Fibroblast of peridontal ligament (primary cell): Measurements from ENCODE around the gene CENPX.

ENCODE experiments used
- DNase-seq: peaks from one replicate; pipeline ENCODE4 v3.0.0-alpha.2; 2010; ENCODE audit errors: extremely low read depth

Gene CENPX

GRCh38 chr17:81980707-81981343 is 41.9 kb downstream of the CENPX start:
- DNase-seq, result no peak

DNA sequence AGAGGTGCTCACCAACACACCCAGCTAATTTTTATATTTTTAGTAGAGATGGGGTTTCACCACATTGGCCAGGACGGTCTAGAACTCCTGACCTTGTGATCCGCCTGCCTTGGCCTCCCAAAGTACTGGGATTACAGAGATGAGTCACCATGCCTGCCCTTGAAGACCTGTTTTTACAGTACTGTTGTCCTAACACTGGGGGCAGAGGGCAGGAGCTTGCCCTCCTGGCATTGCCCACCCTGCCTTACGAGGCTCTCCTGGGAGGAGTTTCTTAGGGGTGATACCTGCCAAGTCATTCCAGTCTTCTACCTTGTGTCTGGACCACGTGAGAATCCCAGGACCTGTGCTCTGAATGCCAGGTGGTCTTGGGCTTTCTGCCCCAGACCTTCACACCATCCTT is 42.6 kb downstream of the CENPX start:
- no peak for DNase-seq

DNA sequence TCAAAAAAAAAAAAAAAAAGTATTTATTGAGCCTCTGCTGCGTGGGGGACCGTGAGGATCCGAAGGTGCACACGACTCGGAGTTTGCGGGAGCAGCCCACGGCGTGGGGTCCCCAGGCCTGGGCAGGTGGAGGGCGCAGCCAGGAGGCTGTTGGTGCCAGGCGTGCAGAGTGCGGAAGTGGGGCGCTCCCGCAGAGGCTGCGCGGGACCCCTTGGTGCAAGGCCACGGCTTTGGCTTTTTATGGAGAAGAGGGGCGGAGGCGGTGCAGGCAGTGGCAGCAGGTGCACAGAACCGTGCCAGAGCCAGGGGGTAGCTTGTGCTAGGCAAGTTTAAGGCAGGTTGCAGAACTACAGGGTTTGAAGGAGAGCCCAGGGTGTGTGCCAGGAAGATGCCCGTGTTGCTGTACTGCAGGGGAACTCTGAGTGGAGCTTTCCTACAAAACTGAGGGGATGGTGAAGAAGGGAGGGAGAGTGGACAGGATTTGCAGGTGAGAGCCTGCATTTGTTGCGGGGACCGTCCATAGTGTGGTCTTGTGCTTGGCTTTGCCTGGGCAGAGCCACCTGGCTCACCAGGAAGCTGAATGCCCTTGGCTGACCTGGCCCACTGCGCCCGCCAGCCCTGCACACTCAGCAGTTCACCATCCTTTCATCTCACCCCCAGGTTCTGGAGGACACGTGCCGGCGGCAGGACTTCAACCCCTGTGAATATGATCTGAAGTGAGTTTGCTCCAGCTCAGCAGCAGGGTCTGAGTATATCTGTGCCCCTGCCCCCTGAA is 44.0 kb downstream of the CENPX start:
- no peak for DNase-seq

GRCh38 chr17:81977211-81977808 is 45.4 kb downstream of the CENPX start, which contains the start of gene ASPSCR1:
Gene ASPSCR1 (plus strand): TSS chr17:81977629. CDS start chr17:81977647, 18 bp downstream.
- DNase-seq, result peak; percentile 85

DNA sequence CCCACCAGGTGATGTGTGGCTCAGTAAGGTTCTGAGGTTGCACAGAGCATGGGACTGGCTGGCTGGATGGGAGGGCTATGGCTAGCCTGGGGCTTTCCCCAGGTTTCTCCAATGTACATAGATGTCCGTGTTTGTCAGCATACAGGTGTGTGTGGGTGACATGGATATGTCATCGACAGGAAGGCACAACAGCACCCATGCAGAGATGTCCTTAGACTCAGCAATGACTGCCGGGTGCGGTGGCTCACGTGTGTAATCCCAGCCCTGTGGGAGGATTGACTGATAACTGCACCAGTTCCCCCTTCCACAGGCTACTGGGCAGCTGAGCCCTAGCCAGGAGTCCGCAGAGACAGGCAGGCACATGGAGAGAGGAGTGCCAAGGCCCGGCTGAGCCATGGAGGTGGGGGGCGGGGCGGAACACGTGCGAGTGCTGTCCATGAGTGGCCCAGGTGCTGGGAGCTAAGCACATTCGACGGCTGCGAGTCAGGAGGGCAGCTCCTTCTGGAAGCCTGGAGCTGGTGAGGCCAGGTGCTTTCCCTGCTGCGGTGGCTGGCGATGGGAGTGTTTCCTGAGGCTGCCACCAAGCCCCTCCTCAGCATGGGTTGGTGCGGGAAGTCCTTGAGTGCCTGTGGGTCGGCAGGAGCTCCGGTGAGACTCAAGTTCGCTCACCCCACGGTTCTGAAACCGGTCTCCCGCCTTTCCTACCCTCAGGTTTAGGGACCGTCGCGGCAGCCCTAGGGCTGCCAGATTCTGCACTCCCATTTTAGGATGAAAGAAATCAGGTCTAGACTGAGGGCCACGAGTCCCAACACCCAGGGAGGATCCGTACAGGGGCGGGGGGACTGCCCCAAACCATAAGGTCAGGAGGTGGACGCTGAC is 46.1 kb downstream of the CENPX start:
- peak; percentile 3 for DNase-seq

DNA sequence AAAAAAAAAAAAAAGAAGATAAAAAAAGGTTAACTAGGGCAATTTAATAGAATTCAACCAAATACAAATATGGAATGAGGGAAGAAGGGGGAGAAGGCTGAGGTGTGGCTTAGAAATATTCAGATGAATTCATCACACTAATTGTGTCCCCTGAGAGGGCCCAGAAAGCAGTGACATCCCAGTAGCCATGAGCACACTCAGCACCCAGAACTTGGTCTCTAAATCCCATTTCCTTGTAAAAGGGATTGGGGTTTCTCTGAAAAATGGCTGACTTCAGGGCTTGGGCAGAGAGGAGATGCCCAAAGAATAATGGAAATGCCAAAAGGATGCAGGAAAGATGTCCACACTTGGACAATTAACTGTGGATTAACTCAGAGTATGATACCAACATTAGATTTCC is 49.2 kb downstream of the CENPX start:
- no peak for DNase-seq

DNA sequence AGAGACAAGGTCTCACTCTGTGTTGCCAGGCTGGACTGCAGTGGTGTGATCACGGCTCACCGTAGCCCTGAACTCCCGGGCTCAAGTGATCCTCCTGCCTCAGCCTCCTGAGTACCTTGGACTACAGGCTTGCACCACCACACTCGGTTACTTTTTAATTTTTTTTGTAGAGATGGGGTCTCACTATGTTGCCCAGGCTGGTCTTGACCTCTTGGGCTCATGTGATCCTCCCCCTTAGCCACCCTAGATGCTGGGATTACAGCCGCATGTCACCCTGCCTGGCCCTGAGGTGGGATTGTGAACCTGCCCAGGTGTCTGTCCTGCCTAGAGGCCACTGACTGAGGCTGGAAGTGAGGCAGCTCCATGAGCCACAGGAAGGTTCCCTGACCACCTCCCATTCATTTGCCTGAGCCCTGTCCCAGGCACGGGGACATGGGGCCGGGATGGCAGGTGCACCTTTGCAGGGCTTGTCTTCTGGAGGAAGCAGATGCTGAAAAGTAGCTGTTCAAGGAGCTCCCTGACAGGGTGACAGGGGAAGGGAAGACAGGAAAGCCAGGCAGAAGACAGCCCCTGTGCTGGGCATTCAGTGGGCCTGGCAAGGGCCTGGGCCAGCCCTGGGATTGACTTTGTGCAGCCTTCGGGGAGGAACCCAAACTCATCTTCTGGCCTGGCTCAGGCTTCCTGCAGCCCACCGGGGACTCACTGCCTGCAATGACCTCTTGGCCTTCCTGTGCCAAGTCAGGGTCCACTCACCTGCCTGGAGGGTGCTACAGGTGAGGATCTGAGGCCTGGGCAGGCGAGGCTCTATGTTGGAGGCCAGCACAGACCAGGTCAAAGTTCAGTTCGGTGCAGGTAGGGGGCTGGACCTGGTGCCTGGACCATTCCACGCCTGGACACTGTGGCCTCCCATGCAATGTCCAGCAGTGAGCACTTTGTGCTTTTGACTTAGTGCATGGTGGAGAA is 53.5 kb downstream of the CENPX start:
- no peak for DNase-seq
